H9 (cell line): ENCODE measurements around the gene DYDC1. TPM values are rescaled to one million over a fixed set of nuclear protein-coding genes. Genes with fewer than 3 reads are reported as not detected.

ENCODE experiments used
- DNase-seq: peaks from one replicate; pipeline ENCODE4 v3.0.0-alpha.2; 2017
- H2AFZ ChIP-seq: one replicate; pipeline ENCODE4 v1.6.1; 2013; ENCODE audit warnings: mild to moderate bottlenecking, low read length, control low read depth, moderate library complexity
- H2AK5ac ChIP-seq: 2 replicates; pipeline ENCODE4 v1.6.1; 2013; ENCODE audit warnings: low read length, control low read depth, mixed read lengths; ENCODE audit not compliant: insufficient read length
- H2BK120ac ChIP-seq: one replicate; pipeline ENCODE4 v1.6.1; 2013; ENCODE audit warnings: low read depth, mild to moderate bottlenecking, low read length, control low read depth, inconsistent platforms; ENCODE audit not compliant: poor library complexity, severe bottlenecking
- H2BK12ac ChIP-seq: 2 replicates; pipeline ENCODE4 v1.6.1; 2013; ENCODE audit warnings: low read length, control low read depth, mixed read lengths, low read depth; ENCODE audit not compliant: insufficient read length
- H2BK15ac ChIP-seq: 2 replicates; pipeline ENCODE4 v1.6.1; 2013; ENCODE audit warnings: low read depth, low read length, control low read depth
- H2BK20ac ChIP-seq: one replicate; pipeline ENCODE4 v1.6.1; 2013; ENCODE audit warnings: low read depth, mild to moderate bottlenecking, low read length, control low read depth, inconsistent platforms; ENCODE audit not compliant: poor library complexity, severe bottlenecking
- H2BK5ac ChIP-seq: 2 replicates; pipeline ENCODE4 v1.6.1; 2013; ENCODE audit warnings: low read length, control low read depth, mixed read lengths; ENCODE audit not compliant: insufficient read length
- H3K14ac ChIP-seq: 2 replicates; pipeline ENCODE4 v1.6.1; 2013; ENCODE audit warnings: low read length, control low read depth; ENCODE audit not compliant: insufficient read depth
- H3K18ac ChIP-seq: 2 replicates; pipeline ENCODE4 v1.6.1; 2013; ENCODE audit warnings: low read depth, mild to moderate bottlenecking, mixed read lengths, low read length, control low read depth; ENCODE audit not compliant: insufficient read length
- H3K23ac ChIP-seq: 2 replicates; pipeline ENCODE4 v1.6.1; 2013; ENCODE audit warnings: low read length, control low read depth, mixed read lengths, low read depth; ENCODE audit not compliant: insufficient read length
- H3K23me2 ChIP-seq: 2 replicates; pipeline ENCODE4 v1.6.1; 2013; ENCODE audit warnings: low read depth, mild to moderate bottlenecking, mixed read lengths, low read length, control low read depth; ENCODE audit not compliant: insufficient read length, poor library complexity, severe bottlenecking
- H3K27ac ChIP-seq: 2 replicates; pipeline ENCODE4 v1.5.1; 2013; ENCODE audit warnings: low read length, control low read depth, mixed read lengths, low read depth; ENCODE audit not compliant: insufficient read length
- H3K27me3 ChIP-seq: 2 replicates; pipeline ENCODE4 v1.6.1; 2013; ENCODE audit warnings: low read length, control low read depth, inconsistent platforms; ENCODE audit not compliant: insufficient read depth
- H3K4ac ChIP-seq: 2 replicates; pipeline ENCODE4 v1.6.1; 2013; ENCODE audit warnings: low read depth, mild to moderate bottlenecking, control low read depth, inconsistent platforms, low read length, moderate library complexity
- H3K4me1 ChIP-seq: 2 replicates; pipeline ENCODE4 v1.6.1; 2013; ENCODE audit warnings: low read length, control low read depth, inconsistent platforms; ENCODE audit not compliant: insufficient read depth
- H3K4me2 ChIP-seq: 2 replicates; pipeline ENCODE4 v1.6.1; 2013; ENCODE audit warnings: low read length, control low read depth, mixed read lengths; ENCODE audit not compliant: insufficient read length, insufficient read depth
- H3K56ac ChIP-seq: 2 replicates; pipeline ENCODE4 v1.6.1; 2013; ENCODE audit warnings: low read depth, mild to moderate bottlenecking, mixed read lengths, low read length, control low read depth; ENCODE audit not compliant: insufficient read length
- H3K79me1 ChIP-seq: 2 replicates; pipeline ENCODE4 v1.6.1; 2013; ENCODE audit warnings: low read depth, mild to moderate bottlenecking, moderate library complexity, low read length, control low read depth, inconsistent platforms; ENCODE audit not compliant: insufficient read depth, poor library complexity, severe bottlenecking
- H3K79me2 ChIP-seq: 2 replicates; pipeline ENCODE4 v1.6.1; 2013; ENCODE audit warnings: low read length, control low read depth, inconsistent platforms; ENCODE audit not compliant: insufficient read depth
- H3K9ac ChIP-seq: 2 replicates; pipeline ENCODE4 v1.6.1; 2013; ENCODE audit warnings: low read length, control low read depth, mixed read lengths; ENCODE audit not compliant: insufficient read length; ENCODE audit errors: extremely low read depth
- H3K9me3 ChIP-seq: one replicate; pipeline ENCODE4 v1.6.1; 2013; ENCODE audit warnings: low read depth, low read length, inconsistent platforms; ENCODE audit not compliant: control insufficient read depth
- H3T11ph ChIP-seq: one replicate; pipeline ENCODE4 v1.6.1; 2013; ENCODE audit warnings: mild to moderate bottlenecking, low read length, control low read depth, inconsistent platforms
- H4K20me1 ChIP-seq: one replicate; pipeline ENCODE4 v1.6.1; 2013; ENCODE audit not compliant: control insufficient read depth, insufficient read length, insufficient read depth
- H4K5ac ChIP-seq: 2 replicates; pipeline ENCODE4 v1.6.1; 2013; ENCODE audit warnings: low read depth, mild to moderate bottlenecking, mixed read lengths, low read length, control low read depth; ENCODE audit not compliant: insufficient read length
- H4K8ac ChIP-seq: replicated peaks from 2 replicates; pipeline ENCODE4 v1.6.1; 2013; ENCODE audit warnings: low read length, control low read depth, mixed read lengths, low read depth; ENCODE audit not compliant: insufficient read length
- H4K91ac ChIP-seq: 2 replicates; pipeline ENCODE4 v1.6.1; 2013; ENCODE audit warnings: low read depth, mild to moderate bottlenecking, moderate library complexity, mixed read lengths, low read length, control low read depth; ENCODE audit not compliant: insufficient read length
- H3K27ac Mint-ChIP-seq, 3 experiments: 2 replicates in 2 of 3; 3 replicates in 1 of 3; pipeline ENCODE4 v1.8.0; 2020 to 2021; ENCODE audit warnings: mixed read lengths in 3 of 3, mild to moderate bottlenecking in 1 of 3, moderate library complexity in 1 of 3
- H3K27me3 Mint-ChIP-seq: 2 replicates; pipeline ENCODE4 v1.8.0; 2021; ENCODE audit warnings: low read depth, mild to moderate bottlenecking, moderate library complexity, mixed read lengths
- H3K36me3 Mint-ChIP-seq, 3 experiments: 2 replicates in 2 of 3; 3 replicates in 1 of 3; pipeline ENCODE4 v1.8.0; 2020 to 2021; ENCODE audit warnings: low read depth in 3 of 3, mixed read lengths in 3 of 3; ENCODE audit not compliant: insufficient read depth in 1 of 3
- H3K4me1 Mint-ChIP-seq, 2 experiments: 2 replicates each; pipeline ENCODE4 v1.8.0; 2020; ENCODE audit warnings: mixed read lengths in 2 of 2
- H3K4me3 Mint-ChIP-seq, 2 experiments: 2 replicates in 1 of 2; 3 replicates in 1 of 2; pipeline ENCODE4 v1.8.0; 2020 to 2021; ENCODE audit warnings: mild to moderate bottlenecking in 2 of 2, mixed read lengths in 2 of 2, moderate library complexity in 1 of 2
- H3K9me3 Mint-ChIP-seq, 2 experiments: 2 replicates in 1 of 2; 3 replicates in 1 of 2; pipeline ENCODE4 v1.8.0; 2020; ENCODE audit warnings: mild to moderate bottlenecking in 2 of 2, mixed read lengths in 2 of 2, moderate library complexity in 1 of 2
- WGBS: extraction: QIAGEN DNeasy Blood & Tissue Kit; methylation state at CpG from one replicate; pipeline ENCODE4 v1.1.7; 2013; ENCODE audit warnings: missing lambda C conversion rate, low lambda C conversion rate, mixed read lengths; ENCODE audit not compliant: insufficient read length; ENCODE audit errors: extremely low coverage; 5-methylcytosine and 5-hydroxymethylcytosine counted together
- total RNA-seq: library from RNA; stranded (reverse); gene quantifications from 2 replicates; pipeline ENCODE4 v1.2.1, GENCODE V29; 2021
- TF ChIP-seq, protein P1 (sequence below): fragments of 200-600 bp; sonication (generic); conservative IDR thresholded peaks from 3 replicates; pipeline ENCODE4 v1.8.0; 2021; ENCODE audit warnings: antibody characterized with exemption, mild to moderate bottlenecking

Gene DYDC1
- total RNA-seq, 1 experiment from 2014 or later, result not detected

DNA sequence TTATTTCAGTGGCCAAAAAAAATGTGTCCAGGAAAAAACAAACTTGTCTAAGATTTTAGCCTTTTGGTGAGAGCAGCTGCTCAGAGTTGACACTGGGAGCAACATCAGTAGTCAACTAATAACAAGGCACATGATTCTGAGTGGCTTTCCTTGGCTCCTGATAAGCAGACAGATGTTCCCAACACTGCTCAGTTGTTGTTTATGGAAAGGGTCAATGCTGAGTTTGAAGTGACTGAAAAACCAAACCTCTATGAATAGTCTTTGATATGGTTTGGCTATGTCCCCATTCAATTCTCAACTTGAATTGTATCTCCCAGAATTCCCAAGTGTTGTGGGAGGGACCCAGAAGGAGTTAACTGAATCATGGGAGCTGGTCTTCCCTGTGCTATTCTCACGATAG, 12.3 kb downstream of the DYDC1 start:
- H2AFZ ChIP-seq, result no peak overlapping the region
- Mint-ChIP-seq H3K27ac (no peak overlapping the region), H3K9me3 (no peaks in the 10 kb centered on the region), H3K4me1 (no peaks in the 10 kb centered on the region), H3K27me3 (no peaks in the 10 kb centered on the region), H3K4me3 (no peak overlapping the region), H3K36me3 (no peaks in the 10 kb centered on the region)
- DNase-seq, result no peak
- H3K9me3 ChIP-seq, result no peaks in the 10 kb centered on the region
- no peak overlapping the region for H4K8ac ChIP-seq
- no CpG with 5 or more reads among the region's 1 CpG for WGBS
- no peak overlapping the region for H3K27ac ChIP-seq
- H2BK15ac ChIP-seq, result no peak overlapping the region
- H2BK20ac ChIP-seq, result no peak overlapping the region
- H3K79me2 ChIP-seq, result no peaks in the 10 kb centered on the region
- no peak overlapping the region for H3K23ac ChIP-seq
- no peak overlapping the region for H2AK5ac ChIP-seq
- no peaks in the 10 kb centered on the region for H4K20me1 ChIP-seq
- H3K4me1 ChIP-seq, result no peaks in the 10 kb centered on the region
- no peaks in the 10 kb centered on the region for H3K23me2 ChIP-seq
- H3K4ac ChIP-seq, result no peak overlapping the region
- no peak overlapping the region for H4K5ac ChIP-seq
- H3K14ac ChIP-seq, result no peak overlapping the region
- TF ChIP-seq, protein P1, sequence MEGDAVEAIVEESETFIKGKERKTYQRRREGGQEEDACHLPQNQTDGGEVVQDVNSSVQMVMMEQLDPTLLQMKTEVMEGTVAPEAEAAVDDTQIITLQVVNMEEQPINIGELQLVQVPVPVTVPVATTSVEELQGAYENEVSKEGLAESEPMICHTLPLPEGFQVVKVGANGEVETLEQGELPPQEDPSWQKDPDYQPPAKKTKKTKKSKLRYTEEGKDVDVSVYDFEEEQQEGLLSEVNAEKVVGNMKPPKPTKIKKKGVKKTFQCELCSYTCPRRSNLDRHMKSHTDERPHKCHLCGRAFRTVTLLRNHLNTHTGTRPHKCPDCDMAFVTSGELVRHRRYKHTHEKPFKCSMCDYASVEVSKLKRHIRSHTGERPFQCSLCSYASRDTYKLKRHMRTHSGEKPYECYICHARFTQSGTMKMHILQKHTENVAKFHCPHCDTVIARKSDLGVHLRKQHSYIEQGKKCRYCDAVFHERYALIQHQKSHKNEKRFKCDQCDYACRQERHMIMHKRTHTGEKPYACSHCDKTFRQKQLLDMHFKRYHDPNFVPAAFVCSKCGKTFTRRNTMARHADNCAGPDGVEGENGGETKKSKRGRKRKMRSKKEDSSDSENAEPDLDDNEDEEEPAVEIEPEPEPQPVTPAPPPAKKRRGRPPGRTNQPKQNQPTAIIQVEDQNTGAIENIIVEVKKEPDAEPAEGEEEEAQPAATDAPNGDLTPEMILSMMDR, result no peak
- H3K79me1 ChIP-seq, result no peaks in the 10 kb centered on the region
- H3K18ac ChIP-seq, result no peak overlapping the region
- no peak overlapping the region for H4K91ac ChIP-seq
- no peak overlapping the region for H3T11ph ChIP-seq
- H3K9ac ChIP-seq, result no peak overlapping the region
- no peak overlapping the region for H3K4me2 ChIP-seq
- no peaks in the 10 kb centered on the region for H3K27me3 ChIP-seq
- H2BK12ac ChIP-seq, result no peak overlapping the region
- no peak overlapping the region for H3K56ac ChIP-seq
- H2BK5ac ChIP-seq, result no peak overlapping the region
- no peak overlapping the region for H2BK120ac ChIP-seq
